Esophagus squamous epithelium (tissue), 5 donors: ENCODE data around the gene CUEDC1. TPM values are rescaled to one million over a fixed set of nuclear protein-coding genes. Genes with fewer than 3 reads are reported as not detected.

Source experiments
- DNase-seq: peaks from one replicate; lab custom pipeline; 2025; lab: John Stamatoyannopoulos, UW
- H3K27ac ChIP-seq, 4 donors: fragments of 200-600 bp; sonication (generic); one replicate each; pipeline ENCODE4 v1.5.1; 2016 to 2019; ENCODE audit warnings: mild to moderate bottlenecking in 1 of 4
- H3K27me3 ChIP-seq, 4 donors: fragments of 200-600 bp; sonication (generic); 1 replicate in 3 of 4; 2 replicates in 1 of 4; pipeline versions ENCODE4 v1.5.1 to v1.6.0; 2017 to 2021; ENCODE audit warnings: antibody characterized with exemption in 1 of 4
- H3K36me3 ChIP-seq, 3 donors: fragments of 200-600 bp; sonication (generic); one replicate each; pipeline ENCODE4 v1.5.1; 2016 to 2019
- H3K4me1 ChIP-seq, 3 donors: fragments of 200-600 bp; sonication (generic); one replicate each; pipeline ENCODE4 v1.5.1; 2017 to 2019
- H3K4me3 ChIP-seq, 4 donors: fragments of 200-600 bp; sonication (generic); 1 replicate in 3 of 4; 2 replicates in 1 of 4; pipeline ENCODE4 v1.5.1; 2016 to 2019; ENCODE audit warnings: mild to moderate bottlenecking in 2 of 4, moderate library complexity in 1 of 4
- H3K9me3 ChIP-seq, 3 donors: fragments of 200-600 bp; sonication (generic); one replicate each; pipeline ENCODE4 v1.5.1; 2016 to 2019
- POLR2A ChIP-seq, 4 donors: fragments of 450-650 bp; IDR thresholded peaks; one replicate each; pipeline ENCODE4 v1.6.1; 2017; ENCODE audit warnings: antibody characterized with exemption in 4 of 4, mild to moderate bottlenecking in 4 of 4, moderate library complexity in 3 of 4
- WGBS, 2 donors: methylation state at CpG; one replicate each; pipeline ENCODE4 v1.1.5; 2018; 5-methylcytosine and 5-hydroxymethylcytosine counted together
- intact Hi-C: fragments of 100-400 bp; cut with DNase I; formaldehyde crosslinking; loops from one replicate; pipeline ENCODE4 v1.15.0; 2022
- total RNA-seq, 4 donors: library from RNA; depleted of rRNA; stranded (reverse); fragments of >200 nt; gene quantifications; one replicate each; pipeline ENCODE4 v1.1.0, GENCODE V29; 2016
- TF ChIP-seq, protein P1 (sequence below), 6 experiments: fragments of 450-650 bp in 4 of 6; fragments of 200-600 bp in 2 of 6; sonication (generic) in 2 of 6; IDR thresholded peaks; one replicate each; pipeline ENCODE4 v1.5.1; 2016 to 2019; ENCODE audit warnings: antibody characterized with exemption in 6 of 6, mild to moderate bottlenecking in 4 of 6, moderate library complexity in 4 of 6
- donor health status: DM: yes; HTN: yes; CAD: no.

The CUEDC1 gene
- total RNA-seq, 4 donors from 2014 or later = 7.4 to 27.3 (median 18.4) TPM

DNA sequence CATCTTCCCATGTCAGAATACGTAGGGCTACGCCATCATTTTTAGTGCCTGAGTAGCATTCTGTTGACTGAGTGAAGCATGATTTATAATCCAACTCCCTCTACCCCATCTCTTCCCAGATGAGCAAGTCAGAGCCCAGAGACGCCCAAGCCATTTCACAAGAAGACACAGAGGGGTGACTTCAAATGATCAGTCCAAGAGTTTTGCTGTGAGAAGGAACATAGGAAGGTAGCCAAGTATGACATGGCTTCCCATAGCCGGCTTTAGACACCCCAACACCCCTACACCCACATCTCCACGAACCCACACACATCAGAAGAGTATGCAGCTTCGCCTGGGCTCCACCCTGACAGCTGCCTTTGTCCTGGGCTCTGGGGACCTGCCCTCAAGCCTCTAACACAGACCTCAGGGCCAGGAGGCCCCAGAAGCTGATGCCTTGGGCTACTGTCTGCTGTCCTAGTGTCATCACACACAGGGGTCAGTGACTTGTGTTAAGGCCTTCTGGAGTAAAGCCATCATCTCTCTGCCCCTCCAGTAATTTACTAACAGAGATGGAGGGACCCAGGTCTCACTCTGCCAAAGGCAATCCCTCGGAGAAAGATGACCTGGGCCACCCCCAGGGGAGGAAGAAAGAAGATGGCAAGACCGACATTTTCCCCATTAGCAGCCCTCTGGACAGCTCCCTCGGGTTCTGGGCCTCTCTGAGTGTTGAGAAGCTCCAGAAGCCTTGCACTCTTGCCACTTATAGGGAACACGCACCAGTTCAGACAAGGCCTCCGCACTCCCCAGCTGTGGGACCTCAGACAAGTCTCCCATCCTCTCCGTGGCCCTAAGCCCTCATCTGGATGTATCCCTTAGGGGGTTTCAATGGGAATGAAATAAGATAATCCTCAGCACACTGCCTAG is 66.6 kb downstream of the CUEDC1 start:
- H3K9me3 ChIP-seq = no peaks in the 10 kb centered on the region
- H3K36me3 ChIP-seq = peaks cover 3 to 23% (median 8%) of the 10 kb centered on the region in 3 donors
- 58 to 67% methylated on average over 5 to 9 of the region's 12 CpGs for WGBS, 2 donors
- peak overlapping the region in 3 of 4 donors; percentile 93 to 96 (median 95) for H3K27ac ChIP-seq
- TF ChIP-seq, protein P1, sequence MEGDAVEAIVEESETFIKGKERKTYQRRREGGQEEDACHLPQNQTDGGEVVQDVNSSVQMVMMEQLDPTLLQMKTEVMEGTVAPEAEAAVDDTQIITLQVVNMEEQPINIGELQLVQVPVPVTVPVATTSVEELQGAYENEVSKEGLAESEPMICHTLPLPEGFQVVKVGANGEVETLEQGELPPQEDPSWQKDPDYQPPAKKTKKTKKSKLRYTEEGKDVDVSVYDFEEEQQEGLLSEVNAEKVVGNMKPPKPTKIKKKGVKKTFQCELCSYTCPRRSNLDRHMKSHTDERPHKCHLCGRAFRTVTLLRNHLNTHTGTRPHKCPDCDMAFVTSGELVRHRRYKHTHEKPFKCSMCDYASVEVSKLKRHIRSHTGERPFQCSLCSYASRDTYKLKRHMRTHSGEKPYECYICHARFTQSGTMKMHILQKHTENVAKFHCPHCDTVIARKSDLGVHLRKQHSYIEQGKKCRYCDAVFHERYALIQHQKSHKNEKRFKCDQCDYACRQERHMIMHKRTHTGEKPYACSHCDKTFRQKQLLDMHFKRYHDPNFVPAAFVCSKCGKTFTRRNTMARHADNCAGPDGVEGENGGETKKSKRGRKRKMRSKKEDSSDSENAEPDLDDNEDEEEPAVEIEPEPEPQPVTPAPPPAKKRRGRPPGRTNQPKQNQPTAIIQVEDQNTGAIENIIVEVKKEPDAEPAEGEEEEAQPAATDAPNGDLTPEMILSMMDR (IDR thresholded peaks at IDR 0.05) = no peak
- TF ChIP-seq POLR2A (IDR thresholded peaks at IDR 0.05) = no peak
- no peak overlapping the region for H3K4me3 ChIP-seq
- intact Hi-C loops = no loop called here
- no peaks in the 10 kb centered on the region for H3K27me3 ChIP-seq
- no peak for DNase-seq
- H3K4me1 ChIP-seq = peaks cover 40 to 56% (median 52%) of the 10 kb centered on the region in 3 donors

DNA sequence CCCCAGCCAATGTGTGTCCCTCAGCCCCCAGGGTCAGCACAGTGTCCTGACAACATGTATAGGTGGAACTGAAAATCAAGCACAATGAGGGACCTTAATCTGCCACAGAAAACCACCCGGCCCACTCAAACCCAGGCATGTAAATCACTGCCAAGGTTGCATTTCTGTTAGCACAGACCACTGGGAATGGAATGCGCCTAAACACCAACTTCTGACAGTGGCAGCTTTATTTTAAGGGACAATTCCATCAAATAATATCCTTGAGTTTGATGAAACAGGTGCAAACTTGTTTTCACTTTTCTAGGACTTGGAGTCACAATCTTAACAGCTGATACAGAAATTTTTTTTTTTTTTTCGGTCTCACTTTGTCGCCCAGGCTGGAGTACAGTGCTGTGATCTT is 68.1 kb downstream of the CUEDC1 start:
- Histone ChIP-seq H3K4me1 (peaks cover 26 to 45% (median 39%) of the 10 kb centered on the region in 3 donors), H3K36me3 (peaks cover 3 to 37% (median 8%) of the 10 kb centered on the region in 3 donors), H3K27ac (no peak overlapping the region), H3K4me3 (no peak overlapping the region), H3K9me3 (no peaks in the 10 kb centered on the region), H3K27me3 (no peaks in the 10 kb centered on the region)
- 70 to 87% methylated on average over 4 of the region's 4 CpGs for WGBS, 2 donors
- DNase-seq = no peak
- intact Hi-C loops = no loop called here
- TF ChIP-seq, protein P1 (IDR thresholded peaks at IDR 0.05) = no peak
- TF ChIP-seq POLR2A (IDR thresholded peaks at IDR 0.05) = no peak

DNA sequence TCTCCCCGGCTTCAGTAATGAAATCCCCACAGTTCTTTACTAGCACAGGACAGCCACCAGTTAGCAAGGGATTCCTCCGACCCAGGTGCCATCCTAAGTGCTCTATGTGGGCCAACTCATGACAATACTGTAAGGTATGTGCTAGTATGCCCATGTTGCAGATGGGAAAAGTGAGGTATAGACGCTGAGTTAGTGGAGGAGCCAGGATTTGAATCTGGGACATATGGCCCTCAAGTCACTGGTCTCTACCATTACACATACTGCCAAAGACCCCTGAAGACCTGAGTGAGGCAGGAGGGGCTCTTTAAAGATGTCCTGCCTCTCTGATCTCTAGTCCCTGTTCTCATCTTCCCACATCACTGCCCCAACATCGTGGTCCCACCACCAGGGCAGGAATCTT is 69.2 kb downstream of the CUEDC1 start:
- H3K27me3 ChIP-seq = no peaks in the 10 kb centered on the region
- H3K4me3 ChIP-seq = no peak overlapping the region
- TF ChIP-seq, protein P1 (IDR thresholded peaks at IDR 0.05) = no peak
- TF ChIP-seq POLR2A (IDR thresholded peaks at IDR 0.05) = no peak
- peaks cover 22 to 45% (median 39%) of the 10 kb centered on the region in 3 donors for H3K4me1 ChIP-seq
- no peak for DNase-seq
- no peak overlapping the region for H3K27ac ChIP-seq
- H3K9me3 ChIP-seq = no peaks in the 10 kb centered on the region
- intact Hi-C loops = no loop called here
- peaks cover 3 to 49% (median 8%) of the 10 kb centered on the region in 3 donors for H3K36me3 ChIP-seq
- 81 to 86% methylated on average over 4 of the region's 4 CpGs for WGBS, 2 donors

DNA sequence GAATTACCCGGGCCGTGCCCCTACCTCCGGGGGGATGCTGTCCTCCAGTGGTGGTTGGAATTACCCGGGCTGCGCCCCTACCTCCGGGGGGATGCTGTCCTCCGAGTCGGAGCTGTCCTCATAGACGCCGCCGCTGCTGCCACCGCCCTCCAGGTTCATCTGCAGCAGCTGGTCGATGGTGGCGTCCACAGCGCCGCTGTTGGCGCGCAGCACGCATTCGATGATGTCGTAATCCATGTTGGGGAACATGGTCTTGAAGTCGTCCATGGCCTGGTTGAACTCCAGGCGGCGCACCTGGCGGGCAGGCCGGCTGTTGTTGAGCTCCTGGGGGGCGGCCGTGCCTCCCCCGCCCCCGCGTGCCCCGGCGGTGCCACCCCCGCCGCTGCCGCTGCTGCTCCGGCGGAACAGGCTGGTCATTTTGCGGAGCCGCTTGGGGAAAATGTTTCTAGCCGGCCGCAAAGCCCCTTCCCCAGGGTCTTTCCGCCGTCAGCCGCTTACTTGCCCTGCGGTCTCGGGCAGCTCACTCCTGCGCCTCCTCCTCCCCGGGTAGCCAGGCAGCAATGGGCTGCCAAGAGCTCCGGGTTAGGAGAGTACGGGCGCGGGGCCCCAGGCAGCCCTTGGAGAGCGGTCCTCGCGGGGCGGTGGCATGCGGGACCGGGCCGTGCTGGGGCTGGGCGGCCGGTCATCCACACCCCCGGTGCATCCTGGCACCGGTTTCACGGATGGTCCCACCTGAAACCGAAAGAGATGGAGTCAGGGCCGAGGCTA is 69.9 kb downstream of the CUEDC1 start:
- Histone ChIP-seq H3K36me3 (peaks cover 3 to 55% (median 8%) of the 10 kb centered on the region in 3 donors), H3K4me1 (peaks cover 15 to 45% (median 34%) of the 10 kb centered on the region in 3 donors), H3K4me3 (no peak overlapping the region), H3K9me3 (no peaks in the 10 kb centered on the region), H3K27ac (no peak overlapping the region), H3K27me3 (no peaks in the 10 kb centered on the region)
- intact Hi-C loops = no loop called here
- no peak for DNase-seq
- TF ChIP-seq POLR2A (IDR thresholded peaks at IDR 0.05) = no peak
- TF ChIP-seq, protein P1 (IDR thresholded peaks at IDR 0.05) = no peak
- 85 to 92% methylated on average over 10 to 15 of the region's 67 CpGs for WGBS, 2 donors
